Thoracic aorta (tissue), 2 donors: Measurements from ENCODE around the gene SLC52A1. TPM values are rescaled to one million over a fixed set of nuclear protein-coding genes. Genes with fewer than 3 reads are reported as not detected.
"Not testable (repeated sequence)": the region's sequence is repeated elsewhere in the genome, so short reads cannot be mapped to it uniquely, and the experiment has no call there.

Experiments used
- ATAC-seq: fragments of 150-250 bp; one replicate; pipeline ENCODE4 v1.8.0; 2017; ENCODE audit warnings: low read depth; ENCODE audit not compliant: insufficient number of reproducible peaks, low FRiP score
- DNase-seq: peaks from one replicate; pipeline ENCODE4 v3.0.0-alpha.2; 2020; ENCODE audit warnings: low spot score
- H3K27ac ChIP-seq, 2 donors: fragments of 200-600 bp; sonication (generic); 1 replicate in 1 of 2; 2 replicates in 1 of 2; pipeline ENCODE4 v1.5.1; 2016; ENCODE audit warnings: mild to moderate bottlenecking in 2 of 2, moderate library complexity in 2 of 2
- H3K27me3 ChIP-seq: fragments of 200-600 bp; sonication (generic); replicated peaks from 2 replicates; pipeline ENCODE4 v1.6.0; 2016; ENCODE audit warnings: mild to moderate bottlenecking; ENCODE audit not compliant: insufficient read depth
- H3K36me3 ChIP-seq: fragments of 200-600 bp; sonication (generic); one replicate; pipeline ENCODE4 v1.5.1; 2016
- H3K4me1 ChIP-seq, 2 donors: fragments of 200-600 bp; sonication (generic); 1 replicate in 1 of 2; 2 replicates in 1 of 2; pipeline versions ENCODE4 v1.5.1 to v1.6.0; 2016; ENCODE audit warnings: low read depth in 2 of 2, mild to moderate bottlenecking in 1 of 2; ENCODE audit not compliant: control insufficient read depth in 1 of 2
- H3K4me3 ChIP-seq: fragments of 200-600 bp; sonication (generic); 2 replicates; pipeline ENCODE4 v1.5.1; 2016; ENCODE audit warnings: mild to moderate bottlenecking
- H3K9me3 ChIP-seq: fragments of 200-600 bp; sonication (generic); 2 replicates; pipeline ENCODE4 v1.5.1; 2016
- CTCF ChIP-seq: fragments of 200-600 bp; sonication (generic); IDR thresholded peaks from one replicate; pipeline ENCODE4 v1.5.1; 2019; ENCODE audit warnings: antibody characterized with exemption
- total RNA-seq, 2 donors: library from RNA; depleted of rRNA; stranded (reverse); fragments of >200 nt; gene quantifications; one replicate each; pipeline versions ENCODE4 v1.1.0 to v1.2.3, GENCODE V29; 2016

Gene SLC52A1
- not detected for total RNA-seq

DNA sequence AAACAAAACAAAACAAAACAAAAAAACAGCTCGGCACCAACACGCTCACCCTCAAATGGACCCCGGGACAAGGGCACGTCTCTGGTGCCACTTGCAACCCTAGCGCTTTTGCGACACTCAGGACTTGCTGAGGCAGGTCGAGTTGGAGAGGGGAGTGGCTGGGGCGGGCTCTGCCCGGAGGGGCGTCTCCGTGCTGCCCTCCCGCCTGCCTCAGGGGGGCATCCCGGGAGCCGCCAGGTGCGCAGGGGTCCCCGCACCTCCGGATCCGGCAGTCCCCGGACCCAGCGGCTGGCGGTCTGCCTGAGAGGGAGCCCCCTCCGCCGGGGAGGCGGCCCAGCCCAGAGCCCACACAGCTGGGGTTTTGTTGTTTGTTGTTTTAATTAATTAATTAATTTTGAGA, at the start of gene SLC52A1:
Gene SLC52A1, minus strand, starts transcription at position 112 of the 400 bp plus-strand sequence. CDS start 820 bp downstream, outside the sequence.
- H3K36me3 ChIP-seq, result no peaks in the 10 kb centered on the region
- no peak within 1 kb of the TSS for H3K27ac ChIP-seq
- peak within 1 kb of the TSS; percentile 50 for H3K4me3 ChIP-seq
- no peaks in the 10 kb centered on the region for H3K4me1 ChIP-seq
- no peak for TF ChIP-seq CTCF
- no peak for DNase-seq
- no peaks in the 10 kb centered on the region for H3K9me3 ChIP-seq
- no peaks in the 10 kb centered on the region for H3K27me3 ChIP-seq
- no peak for ATAC-seq

DNA sequence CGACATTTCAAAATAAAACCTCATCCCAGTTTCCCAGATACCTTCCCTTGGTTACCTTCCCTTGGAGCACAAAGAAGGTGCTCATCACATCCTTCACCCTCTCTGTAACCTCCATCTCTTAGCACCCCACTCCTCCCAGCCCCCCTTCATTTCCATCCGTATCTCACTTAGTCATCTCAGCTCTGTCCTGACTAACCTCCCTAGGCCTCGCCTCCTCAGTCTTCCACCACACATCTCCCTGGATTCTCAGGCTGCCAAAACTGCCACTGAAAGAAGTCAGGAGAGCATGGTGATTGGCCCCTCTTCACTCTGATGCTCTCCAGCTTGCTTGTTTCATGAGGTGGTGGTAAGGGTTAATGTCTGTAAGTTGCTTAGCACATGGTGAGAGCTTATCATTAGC, 45.4 kb upstream of the SLC52A1 start:
- Histone ChIP-seq H3K27me3 (no peaks in the 10 kb centered on the region), H3K27ac (no peak overlapping the region), H3K4me3 (no peak overlapping the region), H3K36me3 (peaks cover 6% of the 10 kb centered on the region), H3K4me1 (peaks cover 7 to 18% of the 10 kb centered on the region in 2 donors), H3K9me3 (peaks cover 3% of the 10 kb centered on the region)
- DNase-seq (no peak), ATAC-seq (no peak)
- TF ChIP-seq CTCF, result no peak

- Histone ChIP-seq H3K4me1 (peaks cover 7 to 18% of the 10 kb centered on the region in 2 donors), H3K4me3 (peak within 1 kb of the TSS; percentile 83), H3K9me3 (no peaks in the 10 kb centered on the region), H3K27ac (peak within 1 kb of the TSS; percentile 70 to 71), H3K27me3 (no peaks in the 10 kb centered on the region), H3K36me3 (no peaks in the 10 kb centered on the region)
- ATAC-seq (peak; percentile 78), DNase-seq (no peak)
- TF ChIP-seq CTCF, result no peak
These were observed 43.1 kb upstream of the SLC52A1 start, which contains the start of gene ZFP3 for GRCh38 chr17:5078106-5079028. TSS of gene ZFP3 (plus strand) at chr17:5078467. CDS start at chr17:5091505, 13,038 bp downstream.

DNA sequence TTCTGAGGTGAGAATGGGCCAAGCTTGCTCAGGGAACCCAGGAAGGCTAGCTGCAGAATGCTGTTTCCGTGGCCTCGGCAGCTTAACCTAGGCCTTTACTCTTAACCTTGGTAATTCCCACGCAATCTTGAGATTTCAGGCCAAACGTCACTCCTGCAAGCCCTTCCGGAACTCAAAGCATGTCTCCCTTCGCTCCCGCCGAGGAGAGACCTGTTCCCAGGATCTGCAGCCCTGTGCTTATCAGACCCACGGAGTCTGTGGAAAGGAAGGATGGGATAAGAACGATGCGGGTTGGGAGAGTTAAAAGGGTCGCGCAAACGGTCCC, 42.5 kb upstream of the SLC52A1 start:
- H3K4me3 ChIP-seq, result peak overlapping the region; percentile 83
- DNase-seq (no peak), ATAC-seq (no peak)
- no peaks in the 10 kb centered on the region for H3K9me3 ChIP-seq
- no peak for TF ChIP-seq CTCF
- H3K36me3 ChIP-seq, result no peaks in the 10 kb centered on the region
- no peaks in the 10 kb centered on the region for H3K27me3 ChIP-seq
- H3K4me1 ChIP-seq, result peaks cover 7 to 18% of the 10 kb centered on the region in 2 donors
- H3K27ac ChIP-seq, result peak overlapping the region; percentile 70 to 71

DNA sequence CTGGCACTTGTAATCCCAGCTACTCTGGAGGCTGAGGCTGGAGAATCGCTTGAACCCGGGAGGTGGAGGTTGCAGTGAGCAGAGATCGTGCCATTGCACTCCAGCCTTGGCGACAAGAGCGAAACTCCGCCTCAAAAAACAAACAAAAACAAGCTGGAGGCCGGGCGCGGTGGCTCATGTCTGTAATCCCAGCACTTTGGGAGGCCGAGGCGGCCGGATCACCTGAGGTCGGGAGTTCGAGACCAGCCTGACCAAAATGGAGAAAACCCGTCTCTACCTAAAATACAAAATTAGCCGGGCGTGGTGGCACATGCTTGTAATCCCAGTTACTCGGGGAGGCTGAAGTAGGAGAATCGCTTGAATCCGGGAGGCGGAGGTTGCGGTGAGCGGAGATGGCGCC, 42.0 kb upstream of the SLC52A1 start:
- Histone ChIP-seq H3K4me1 (peaks cover 7 to 18% of the 10 kb centered on the region in 2 donors), H3K27ac (peak overlapping the region; percentile 70 to 71), H3K4me3 (peak overlapping the region; percentile 83)
- not testable (repeated sequence) for H3K36me3 ChIP-seq, ATAC-seq, H3K9me3 ChIP-seq, H3K27me3 ChIP-seq, DNase-seq

GRCh38 chr17:5075472-5075871, 40.2 kb upstream of the SLC52A1 start:
- peaks cover 7 to 18% of the 10 kb centered on the region in 2 donors for H3K4me1 ChIP-seq
- not testable (repeated sequence) for H3K4me3 ChIP-seq, ATAC-seq, H3K27me3 ChIP-seq, H3K36me3 ChIP-seq, H3K27ac ChIP-seq, H3K9me3 ChIP-seq, DNase-seq
